K562 (cell line): ENCODE data around the gene TECPR2.

Source experiments
- CTCF ChIP-seq, 3 experiments: IDR thresholded peaks in 2 of 3; conservative IDR thresholded peaks in 1 of 3; 2 replicates each; pipeline ENCODE4 v1.5.1; 2011 to 2012; ENCODE audit warnings: low read length in 3 of 3, mild to moderate bottlenecking in 3 of 3, control low read depth in 2 of 3, improper control_type of control experiment in 1 of 3, inconsistent platforms in 1 of 3, low read depth in 1 of 3, mixed read lengths in 1 of 3, moderate library complexity in 1 of 3; ENCODE audit not compliant: insufficient read depth in 2 of 3
- NFIC ChIP-seq: fragments of 450-650 bp; IDR thresholded peaks from 2 replicates; pipeline ENCODE4 v1.6.1; 2017; ENCODE audit warnings: mild to moderate bottlenecking, inconsistent platforms
- NR2C2 ChIP-seq, 2 experiments: fragments of 200-800 bp in 1 of 2; sonication (Bioruptor generic) in 1 of 2; sonication (generic) in 1 of 2; formaldehyde crosslinking in 1 of 2; IDR thresholded peaks; 2 replicates each; pipeline versions ENCODE4 v1.6.1 to v1.8.0; 2016 to 2022; ENCODE audit warnings: mild to moderate bottlenecking in 1 of 2, missing compliant biosample characterization in 1 of 2, missing genetic modification characterization in 1 of 2, missing genetic modification reagents in 1 of 2
- POLR2A ChIP-seq: fragments of 450-650 bp; conservative IDR thresholded peaks from 2 replicates; pipeline ENCODE4 v1.6.1; 2016
- POLR2AphosphoS5 ChIP-seq: IDR thresholded peaks from 2 replicates; pipeline ENCODE4 v1.6.1; 2011; ENCODE audit warnings: mild to moderate bottlenecking, low read depth, low read length, moderate library complexity; ENCODE audit not compliant: control insufficient read depth, insufficient read depth
- RFX5 ChIP-seq: IDR thresholded peaks from 2 replicates; pipeline ENCODE4 v1.6.1; 2011; ENCODE audit warnings: low read depth, mild to moderate bottlenecking, improper control_type of control experiment, low read length
- TAF1 ChIP-seq: IDR thresholded peaks from 2 replicates; pipeline ENCODE4 v1.6.1; 2011; ENCODE audit warnings: mild to moderate bottlenecking, low read length, moderate library complexity; ENCODE audit not compliant: insufficient read depth, control insufficient read depth, severe bottlenecking; ENCODE audit errors: extremely low read depth
- USF1 ChIP-seq: sonication (generic); formaldehyde crosslinking; IDR thresholded peaks from 2 replicates; pipeline ENCODE4 v1.9.0; 2022; ENCODE audit warnings: mild to moderate bottlenecking, missing genetic modification reagents
- ZBTB49 ChIP-seq: sonication (generic); formaldehyde crosslinking; IDR thresholded peaks from 2 replicates; pipeline ENCODE4 v1.8.0; 2022; ENCODE audit warnings: missing genetic modification reagents, mild to moderate bottlenecking, borderline replicate concordance
- ZNF589 ChIP-seq: fragments of 200-800 bp; sonication (Bioruptor generic); IDR thresholded peaks from 2 replicates; pipeline ENCODE4 v1.6.1; 2016; ENCODE audit warnings: low read depth, missing genetic modification characterization, missing compliant biosample characterization

DNA sequence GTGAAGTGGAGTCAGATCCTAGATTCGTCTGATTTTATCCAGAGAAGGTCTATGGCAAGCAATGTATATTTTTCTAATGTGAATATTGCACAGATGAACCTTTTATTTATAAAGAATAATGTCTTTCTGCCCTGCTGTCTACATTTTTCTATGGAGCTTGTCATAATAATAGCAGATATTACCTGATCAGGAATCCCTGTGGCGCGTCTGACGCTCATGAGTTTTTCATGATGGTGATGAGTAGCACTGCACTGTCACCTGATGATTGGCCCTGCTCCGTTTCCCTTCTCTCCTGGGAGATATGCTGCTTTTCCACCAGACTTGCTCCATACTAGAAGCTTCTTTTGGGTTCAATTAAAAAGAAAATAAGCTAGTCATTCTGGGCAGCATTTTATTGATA is 20.5 kb upstream of the TECPR2 start:
- TF ChIP-seq CTCF (IDR thresholded peaks at IDR 0.05 in 2 of 3, conservative IDR thresholded peaks at IDR 0.05 in 1 of 3; ENCODE audit: insufficient read depth in 2 of 3, low read depth in 1 of 3, low read length in 3 of 3) = no peak
- TF ChIP-seq RFX5 = no peak
- TF ChIP-seq TAF1 = no peak
- TF ChIP-seq ZBTB49 (CRISPR knock-in tag) = no peak
- no peak for TF ChIP-seq POLR2A
- no peak for TF ChIP-seq NR2C2 (CRISPR knock-in tag; IDR thresholded peaks at IDR 0.05)
- no peak for TF ChIP-seq NR2C2 (tag; IDR thresholded peaks at IDR 0.05)
- no peak for TF ChIP-seq NFIC
- TF ChIP-seq POLR2AphosphoS5 = no peak
- TF ChIP-seq USF1 (CRISPR knock-in tag) = no peak
- no peak for TF ChIP-seq ZNF589 (CRISPR knock-in tag)
